Epithelial cell of proximal tubule (primary cell): ENCODE data around the gene CACNG7. TPM values are rescaled to one million over a fixed set of nuclear protein-coding genes. Genes with fewer than 3 reads are reported as not detected.

ENCODE experiments used
- DNase-seq: peaks from one replicate; pipeline ENCODE4 v3.0.0-alpha.2; 2011; ENCODE audit warnings: low read depth
- H3K4me3 ChIP-seq: 2 replicates; pipeline ENCODE4 v1.5.1; 2011; ENCODE audit warnings: low read depth, mild to moderate bottlenecking, low read length
- total RNA-seq: library from RNA; depleted of rRNA; stranded (reverse); fragments of >200 nt; gene quantifications from 2 replicates; pipeline ENCODE4 v1.2.3, GENCODE V29; 2015
- TF ChIP-seq, protein P1 (sequence below): conservative IDR thresholded peaks from 2 replicates; pipeline ENCODE4 v1.5.1; 2012; ENCODE audit warnings: low read depth, mild to moderate bottlenecking, low read length

CACNG7 gene
- total RNA-seq, 1 donor from 2014 or later = not detected

DNA sequence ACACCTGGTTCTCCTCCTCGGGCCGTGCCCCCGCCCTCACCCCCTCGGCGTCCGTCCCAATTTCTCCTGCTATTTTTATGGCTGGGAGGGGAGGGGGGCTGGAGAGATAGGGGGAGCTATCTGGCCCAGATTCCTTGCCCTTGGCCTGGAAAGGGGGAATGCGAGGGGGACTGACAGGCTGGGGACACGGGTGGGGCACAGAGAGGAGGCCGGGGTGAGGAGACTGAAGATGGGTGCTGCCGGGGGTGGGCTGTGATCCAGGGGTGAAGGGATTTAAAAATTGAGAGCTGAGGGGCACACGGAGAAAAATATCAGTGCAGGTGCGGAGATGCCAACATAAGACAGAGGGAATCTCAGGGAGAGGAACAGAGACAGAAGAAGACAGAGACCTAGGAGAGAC, 24.8 kb upstream of the CACNG7 start:
- TF ChIP-seq, protein P1, sequence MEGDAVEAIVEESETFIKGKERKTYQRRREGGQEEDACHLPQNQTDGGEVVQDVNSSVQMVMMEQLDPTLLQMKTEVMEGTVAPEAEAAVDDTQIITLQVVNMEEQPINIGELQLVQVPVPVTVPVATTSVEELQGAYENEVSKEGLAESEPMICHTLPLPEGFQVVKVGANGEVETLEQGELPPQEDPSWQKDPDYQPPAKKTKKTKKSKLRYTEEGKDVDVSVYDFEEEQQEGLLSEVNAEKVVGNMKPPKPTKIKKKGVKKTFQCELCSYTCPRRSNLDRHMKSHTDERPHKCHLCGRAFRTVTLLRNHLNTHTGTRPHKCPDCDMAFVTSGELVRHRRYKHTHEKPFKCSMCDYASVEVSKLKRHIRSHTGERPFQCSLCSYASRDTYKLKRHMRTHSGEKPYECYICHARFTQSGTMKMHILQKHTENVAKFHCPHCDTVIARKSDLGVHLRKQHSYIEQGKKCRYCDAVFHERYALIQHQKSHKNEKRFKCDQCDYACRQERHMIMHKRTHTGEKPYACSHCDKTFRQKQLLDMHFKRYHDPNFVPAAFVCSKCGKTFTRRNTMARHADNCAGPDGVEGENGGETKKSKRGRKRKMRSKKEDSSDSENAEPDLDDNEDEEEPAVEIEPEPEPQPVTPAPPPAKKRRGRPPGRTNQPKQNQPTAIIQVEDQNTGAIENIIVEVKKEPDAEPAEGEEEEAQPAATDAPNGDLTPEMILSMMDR = no peak
- no peak for DNase-seq
- no peak overlapping the region for H3K4me3 ChIP-seq

- H3K4me3 ChIP-seq = no peak overlapping the region
- TF ChIP-seq, protein P1 = no peak
- DNase-seq = no peak
These were observed 24.0 kb upstream of the CACNG7 start for GRCh38 chr19:53885036-53885435.

DNA sequence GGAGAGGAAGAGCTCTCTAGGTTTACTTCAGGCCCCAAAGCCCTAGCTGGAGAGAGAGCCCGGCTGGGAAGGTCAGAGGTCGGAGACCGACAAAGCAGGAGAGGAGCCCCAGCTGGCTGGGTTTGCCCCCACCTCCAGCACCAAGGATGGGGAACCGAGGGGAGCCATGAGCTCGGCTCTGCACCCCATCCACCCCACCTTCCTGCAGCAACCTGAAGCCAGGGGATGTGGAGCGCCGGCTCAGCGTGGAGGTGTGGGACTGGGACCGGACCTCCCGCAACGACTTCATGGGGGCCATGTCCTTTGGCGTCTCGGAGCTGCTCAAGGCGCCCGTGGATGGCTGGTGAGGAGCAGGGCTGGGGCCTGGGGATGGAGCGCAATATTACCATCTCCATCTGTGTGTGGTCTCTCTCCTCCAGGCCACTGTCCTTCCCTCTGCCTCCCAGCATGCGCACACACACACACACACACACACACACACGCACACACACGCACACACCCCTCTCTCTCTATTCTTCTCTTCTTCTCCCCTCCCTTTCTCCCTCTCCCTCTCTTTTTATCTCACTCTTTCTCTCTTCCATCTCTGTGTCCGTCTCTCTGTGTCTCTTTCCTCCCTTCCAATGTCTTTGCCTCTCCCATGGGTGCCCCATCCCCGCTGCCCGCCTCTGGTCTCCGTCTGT, 16.6 kb upstream of the CACNG7 start:
- H3K4me3 ChIP-seq = no peak overlapping the region
- DNase-seq = no peak
- TF ChIP-seq, protein P1 = no peak

- TF ChIP-seq, protein P1 = no peak
- no peak overlapping the region for H3K4me3 ChIP-seq
- no peak for DNase-seq
These were observed 16.1 kb upstream of the CACNG7 start for GRCh38 chr19:53892981-53893325.

DNA sequence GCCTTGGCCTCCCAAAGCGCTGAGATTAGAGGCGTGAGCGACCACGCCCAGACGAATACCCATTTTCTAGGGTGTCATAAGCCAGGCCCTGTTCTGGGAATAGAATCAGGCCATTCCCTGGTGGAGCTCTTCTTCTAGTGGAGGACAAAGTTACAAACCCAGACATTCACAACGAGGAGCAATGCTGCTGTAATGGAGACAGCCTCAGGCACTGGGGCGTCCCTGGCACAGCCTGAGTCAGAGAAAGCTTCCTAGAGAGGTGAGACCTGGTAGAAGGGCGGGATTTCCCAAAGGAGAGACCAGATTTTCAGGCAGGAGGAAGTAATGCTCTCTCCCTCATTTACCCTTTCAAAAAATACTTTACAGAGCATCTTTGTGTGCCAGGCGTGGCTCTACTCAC, 14.4 kb upstream of the CACNG7 start:
- TF ChIP-seq, protein P1 = no peak
- no peak for DNase-seq
- H3K4me3 ChIP-seq = no peak overlapping the region

- DNase-seq = no peak
- TF ChIP-seq, protein P1 = no peak
- H3K4me3 ChIP-seq = no peak overlapping the region
These were observed 12.4 kb upstream of the CACNG7 start for GRCh38 chr19:53896682-53897081.

GRCh38 chr19:53897459-53897858, 11.6 kb upstream of the CACNG7 start:
- H3K4me3 ChIP-seq = no peak overlapping the region
- no peak for DNase-seq
- TF ChIP-seq, protein P1 = no peak
